ENCODE data around the gene IFRD2. TPM values are rescaled to one million over a fixed set of nuclear protein-coding genes. Genes with fewer than 3 reads are reported as not detected.

IFRD2 gene
- total and polyA plus RNA-seq, 2 of the 8 experiments (the other 6 are each of a cell fraction or from before 2014, with no cell fraction given) = 76.7 to 88.8 TPM

DNA sequence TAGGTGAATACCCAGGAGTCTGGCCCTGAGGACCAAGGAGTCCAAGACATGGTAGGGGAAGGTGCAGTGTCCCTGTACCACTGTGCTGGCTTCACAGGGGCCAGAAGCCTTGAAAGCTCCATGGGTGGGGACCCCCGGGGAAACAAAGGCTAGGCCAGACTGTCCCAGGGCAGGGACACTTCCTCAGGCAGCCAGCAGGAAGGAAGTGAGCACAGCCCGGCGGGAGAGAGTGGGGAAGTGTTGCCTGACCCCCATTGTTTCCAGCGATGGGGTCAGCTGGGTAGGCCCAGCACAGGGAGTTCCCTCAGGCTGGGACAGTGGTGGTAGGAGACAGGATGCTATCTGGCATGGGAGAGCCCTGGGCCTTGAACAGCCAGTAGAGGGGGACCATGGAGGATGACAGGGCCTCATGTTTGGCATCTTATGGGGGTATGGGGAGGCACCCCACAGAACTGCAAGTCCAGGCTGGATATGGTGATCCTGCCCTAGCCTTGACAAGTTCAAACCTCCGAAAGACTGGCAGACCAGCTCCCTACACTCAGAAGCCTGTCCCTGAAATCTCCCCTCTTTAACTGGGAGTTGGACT is 31.5 kb upstream of the IFRD2 start:
- Histone ChIP-seq H3K4me1 (replicated peaks in 1 of 4; ENCODE audit: control insufficient read depth in 3 of 4, insufficient read depth in 4 of 4, low read length in 3 of 4) (peaks cover 0 to 38% (median 22%) of the 10 kb centered on the region in 4 experiments; a peak in 6 of 7 replicates), H4K5ac (ENCODE audit: insufficient read length, low read depth, low read length) (no peak overlapping the region)
- TF ChIP-seq KDM4A (IDR thresholded peaks at IDR 0.05; ENCODE audit: low read depth, low read length, severe bottlenecking) (no peak), BCL11A (IDR thresholded peaks at IDR 0.05; ENCODE audit: low read depth in 2 of 2, low read length in 2 of 2) (no peak), RNF2 (IDR thresholded peaks at IDR 0.05; ENCODE audit: borderline replicate concordance, low read depth, low read length, missing control alignments, poor library complexity, severe bottlenecking) (no peak), SAP30 (IDR thresholded peaks at IDR 0.05; ENCODE audit: insufficient read depth, insufficient replicate concordance, low read length) (no peak), TCF12 (IDR thresholded peaks at IDR 0.05; ENCODE audit: low read depth, low read length) (no peak), ASH2L (IDR thresholded peaks at IDR 0.05; ENCODE audit: low read length) (no peak), MAFK (IDR thresholded peaks at IDR 0.05; ENCODE audit: low read depth, low read length) (no peak), NRF1 (IDR thresholded peaks at IDR 0.05; ENCODE audit: low read depth, low read length) (no peak)
- TF ChIP-seq, protein P1, sequence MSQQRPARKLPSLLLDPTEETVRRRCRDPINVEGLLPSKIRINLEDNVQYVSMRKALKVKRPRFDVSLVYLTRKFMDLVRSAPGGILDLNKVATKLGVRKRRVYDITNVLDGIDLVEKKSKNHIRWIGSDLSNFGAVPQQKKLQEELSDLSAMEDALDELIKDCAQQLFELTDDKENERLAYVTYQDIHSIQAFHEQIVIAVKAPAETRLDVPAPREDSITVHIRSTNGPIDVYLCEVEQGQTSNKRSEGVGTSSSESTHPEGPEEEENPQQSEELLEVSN (IDR thresholded peaks at IDR 0.05) = no peak
- TF ChIP-seq, protein P2, sequence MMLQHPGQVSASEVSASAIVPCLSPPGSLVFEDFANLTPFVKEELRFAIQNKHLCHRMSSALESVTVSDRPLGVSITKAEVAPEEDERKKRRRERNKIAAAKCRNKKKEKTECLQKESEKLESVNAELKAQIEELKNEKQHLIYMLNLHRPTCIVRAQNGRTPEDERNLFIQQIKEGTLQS (IDR thresholded peaks at IDR 0.05; ENCODE audit: insufficient read depth, low read depth, low read length) = no peak

More for the DNA sequence above, 31.5 kb upstream of the IFRD2 start:
- Histone ChIP-seq H2BK120ac (replicated peaks; ENCODE audit: low read depth, low read length) (no peak overlapping the region), H2BK5ac (ENCODE audit: low read depth, low read length) (no peak overlapping the region), H3K4me2 (ENCODE audit: insufficient read depth in 1 of 2, low read depth in 2 of 2, low read length in 2 of 2) (no peak overlapping the region; a peak in 1 of 4 replicates), H3K9me3 (ENCODE audit: insufficient read depth in 2 of 2, low read depth in 1 of 2, low read length in 1 of 2) (no peaks in the 10 kb centered on the region), H2AK5ac (ENCODE audit: low read depth, low read length) (peak overlapping the region; percentile 69; the same call in 1 of the 2 replicates), H4K20me1 (replicated peaks in 1 of 2; ENCODE audit: control insufficient read depth in 1 of 2, insufficient read depth in 2 of 2, low read length in 2 of 2) (peaks cover 7 to 16% of the 10 kb centered on the region in 2 experiments), H3K14ac (ENCODE audit: insufficient read length) (no peak overlapping the region), H3K4ac (replicated peaks; ENCODE audit: insufficient read length, low read depth, low read length) (no peak overlapping the region), H3K27ac (ENCODE audit: low read depth, low read length) (no peak overlapping the region), H2AFZ (ENCODE audit: low read length) (no peak overlapping the region), H2BK12ac (ENCODE audit: low read depth, low read length) (peak overlapping the region; percentile 44; the same call in 1 of the 2 replicates), H4K91ac (replicated peaks; ENCODE audit: insufficient read length, low read length) (peak overlapping the region; percentile 17), H2BK20ac (ENCODE audit: low read length) (no peak overlapping the region; the same call in 1 of the 2 replicates), H3K36me3 (ENCODE audit: control insufficient read depth in 2 of 4, insufficient read depth in 4 of 4, low read length in 3 of 4) (peaks cover 12 to 21% (median 18%) of the 10 kb centered on the region in 4 experiments; a peak in 7 of 8 replicates), H3K18ac (ENCODE audit: extremely low read depth, low read length) (no peak overlapping the region), H3K23me2 (ENCODE audit: low read depth, low read length) (peaks cover 28% of the 10 kb centered on the region), H3K79me1 (ENCODE audit: low read depth, low read length) (peaks cover 16% of the 10 kb centered on the region), H2BK15ac (ENCODE audit: low read length) (no peak overlapping the region), H3K79me2 (ENCODE audit: control insufficient read depth in 1 of 2, insufficient read depth in 2 of 2, low read length in 2 of 2) (peaks cover 0 to 32% of the 10 kb centered on the region in 2 experiments; a peak in 3 of 4 replicates), H3K56ac (replicated peaks; ENCODE audit: insufficient read length, low read depth, low read length) (no peak overlapping the region), H4K8ac (ENCODE audit: extremely low read depth, insufficient read depth, low read length) (no peak overlapping the region), H3K4me3 (ENCODE audit: extremely low read depth in 1 of 4, insufficient read depth in 2 of 4, low read depth in 3 of 4, low read length in 4 of 4) (no peak overlapping the region), H3K27me3 (replicated peaks in 1 of 4; ENCODE audit: control insufficient read depth in 3 of 4, extremely low read depth in 1 of 4, insufficient read depth in 3 of 4, low read length in 3 of 4) (no peaks in the 10 kb centered on the region), H3K9ac (replicated peaks in 1 of 4; ENCODE audit: extremely low read depth in 1 of 4, low read depth in 3 of 4, low read length in 3 of 4) (no peak overlapping the region), H3K23ac (ENCODE audit: insufficient read length) (no peak overlapping the region)
- CTCF ChIA-PET (ENCODE audit: partially characterized antibody) = interaction anchor here (0.7 to 7.5 kb wide), 24 partner anchors 9 to 183 kb away, joined by 3 to 75 read pairs (median 7); partner anchors contain the start of genes GNAT1, HYAL1, IFRD2 and LSMEM2
- FAIRE-seq (no peak), DNase-seq (ENCODE audit: low read depth in 1 of 2, low spot score in 2 of 2) (no peak)
- POLR2A ChIA-PET (ENCODE audit: partially characterized antibody) = interaction anchor here (1.1 to 12.6 kb wide), 8 partner anchors 10 to 48 kb away, joined by 3 to 149 read pairs (median 7); partner anchors contain the start of genes HYAL1, HYAL3, IFRD2 and NAA80
- WGBS, 2 experiments (ENCODE audit: extremely low coverage in 1 of 2, insufficient coverage in 1 of 2, insufficient read length in 1 of 2, insufficient replicate concordance in 2 of 2, low coverage in 1 of 2, low lambda C conversion rate in 2 of 2, missing lambda C conversion rate in 1 of 2) = 97% methylated on average over 5 of the region's 5 CpGs; no CpG with 5 or more reads in 1 of the 2 experiments

Data from H1 (cell line).